ENCODE data around the gene AGFG1. TPM values are rescaled to one million over a fixed set of nuclear protein-coding genes. Genes with fewer than 3 reads are reported as not detected.

The AGFG1 gene
- total and polyA plus RNA-seq, 2 donors (not counting 1 experiment from before 2014, with no cell fraction given), result 28.7 to 83.3 TPM

GRCh38 chr2:227455200-227455599 lies 16.8 kb upstream of the AGFG1 start:
- H3K4me1 Mint-ChIP-seq, result peaks cover 36% of the 10 kb centered on the region
- Histone ChIP-seq H3K27me3 (replicated peaks in 1 of 4; ENCODE audit: control extremely low read depth in 1 of 4, control insufficient read depth in 3 of 4, insufficient read depth in 4 of 4, low read length in 3 of 4) (no peaks in the 10 kb centered on the region), H3K4me3 (ENCODE audit: control extremely low read depth in 1 of 5, extremely low read depth in 1 of 5, insufficient read depth in 1 of 5, low read depth in 2 of 5, low read length in 4 of 5) (no peak overlapping the region), H3K4me1 (ENCODE audit: control insufficient read depth in 2 of 2, insufficient read depth in 2 of 2, low read length in 2 of 2) (peaks cover 19% of the 10 kb centered on the region in 2 donors), H3K4me2 (replicated peaks; ENCODE audit: low read depth, low read length, poor library complexity, severe bottlenecking) (peak overlapping the region; percentile 4), H3K79me2 (ENCODE audit: control insufficient read depth, insufficient read depth, low read length) (no peaks in the 10 kb centered on the region), H4K20me1 (ENCODE audit: control insufficient read depth, insufficient read depth, low read length, poor library complexity, severe bottlenecking) (no peaks in the 10 kb centered on the region), H3K36me3 (replicated peaks in 1 of 2; ENCODE audit: control extremely low read depth in 1 of 2, control insufficient read depth in 1 of 2, extremely low read depth in 1 of 2, insufficient read depth in 2 of 2, low read length in 1 of 2) (no peaks in the 10 kb centered on the region), H3K9me3 (ENCODE audit: control extremely low read depth in 1 of 3, control insufficient read depth in 2 of 3, insufficient read depth in 1 of 3, low read length in 2 of 3) (no peaks in the 10 kb centered on the region), H3K27ac (ENCODE audit: low read length in 2 of 2) (no peak overlapping the region), H2AFZ (ENCODE audit: insufficient read depth, low read depth, low read length, poor library complexity, severe bottlenecking) (no peak overlapping the region), H3K9ac (ENCODE audit: low read length) (no peak overlapping the region)
- no peak overlapping the region for H3K4me3 Mint-ChIP-seq
- no peak for ATAC-seq (ENCODE audit: low read depth)
- POLR2A ChIA-PET, result no interaction called here
- TF ChIP-seq CTCF (IDR thresholded peaks at IDR 0.05) (no peak), EZH2 (IDR thresholded peaks at IDR 0.05; ENCODE audit: borderline replicate concordance, insufficient read depth, low read depth, low read length, poor library complexity, severe bottlenecking) (no peak)
- no peaks in the 10 kb centered on the region for H3K27me3 Mint-ChIP-seq
- CTCF ChIA-PET, result no interaction called here
- H3K27ac Mint-ChIP-seq, result no peak overlapping the region
- no peaks in the 10 kb centered on the region for H3K9me3 Mint-ChIP-seq (ENCODE audit: insufficient read depth)
- intact Hi-C loops (cut with micrococcal nuclease), result no loop called here
- DNase-seq, result no peak
- no CpG with 5 or more reads among the region's 2 CpGs for WGBS (ENCODE audit: insufficient coverage)

- ATAC-seq (ENCODE audit: low read depth) (no peak), DNase-seq (no peak)
- H3K27me3 ChIP-seq (replicated peaks in 1 of 4; ENCODE audit: control extremely low read depth in 1 of 4, control insufficient read depth in 3 of 4, insufficient read depth in 4 of 4, low read length in 3 of 4), result no peaks in the 10 kb centered on the region
- CTCF ChIA-PET, result interaction anchor here (1.2 to 1.5 kb wide), 2 partner anchors 17 to 20 kb away, joined by 3 read pairs; no protein-coding TSS in a partner anchor
- no peaks in the 10 kb centered on the region for H4K20me1 ChIP-seq (ENCODE audit: control insufficient read depth, insufficient read depth, low read length, poor library complexity, severe bottlenecking)
- H3K27ac ChIP-seq (ENCODE audit: low read length in 2 of 2), result no peak overlapping the region
- H3K4me3 ChIP-seq (ENCODE audit: control extremely low read depth in 1 of 5, extremely low read depth in 1 of 5, insufficient read depth in 1 of 5, low read depth in 2 of 5, low read length in 4 of 5), result no peak overlapping the region
- H2AFZ ChIP-seq (ENCODE audit: insufficient read depth, low read depth, low read length, poor library complexity, severe bottlenecking), result no peak overlapping the region
- Mint-ChIP-seq H3K4me3 (no peak overlapping the region), H3K27me3 (no peaks in the 10 kb centered on the region), H3K4me1 (peaks cover 36% of the 10 kb centered on the region), H3K27ac (no peak overlapping the region), H3K9me3 (ENCODE audit: insufficient read depth) (no peaks in the 10 kb centered on the region)
- intact Hi-C loops (cut with micrococcal nuclease), result no loop called here
- H3K79me2 ChIP-seq (ENCODE audit: control insufficient read depth, insufficient read depth, low read length), result no peaks in the 10 kb centered on the region
- no peak overlapping the region for H3K4me2 ChIP-seq (replicated peaks; ENCODE audit: low read depth, low read length, poor library complexity, severe bottlenecking)
- peaks cover 20 to 21% of the 10 kb centered on the region in 2 donors for H3K4me1 ChIP-seq (ENCODE audit: control insufficient read depth in 2 of 2, insufficient read depth in 2 of 2, low read length in 2 of 2)
- H3K36me3 ChIP-seq (replicated peaks in 1 of 2; ENCODE audit: control extremely low read depth in 1 of 2, control insufficient read depth in 1 of 2, extremely low read depth in 1 of 2, insufficient read depth in 2 of 2, low read length in 1 of 2), result no peaks in the 10 kb centered on the region
- TF ChIP-seq EZH2 (IDR thresholded peaks at IDR 0.05; ENCODE audit: borderline replicate concordance, insufficient read depth, low read depth, low read length, poor library complexity, severe bottlenecking), result no peak
- TF ChIP-seq CTCF (IDR thresholded peaks at IDR 0.05), result no peak
- POLR2A ChIA-PET, result no interaction called here
- H3K9me3 ChIP-seq (ENCODE audit: control extremely low read depth in 1 of 3, control insufficient read depth in 2 of 3, insufficient read depth in 1 of 3, low read length in 2 of 3), result no peaks in the 10 kb centered on the region
- 100% methylated on average over 2 of the region's 2 CpGs for WGBS (ENCODE audit: insufficient coverage)
- no peak overlapping the region for H3K9ac ChIP-seq (ENCODE audit: low read length)
These were observed 15.9 kb upstream of the AGFG1 start for GRCh38 chr2:227456102-227456501.

All from B cell (primary cell).